ENCODE data around the gene POMT2. TPM values are rescaled to one million over a fixed set of nuclear protein-coding genes. Genes with fewer than 3 reads are reported as not detected.

Gene POMT2
- total and polyA plus RNA-seq, 12 donors = 14.0 to 52.3 (median 41.7) TPM

- 89 to 100% (median 92%) methylated on average over 1 to 10 of the region's 10 CpGs for WGBS, 4 donors
- intact Hi-C loops (cut with DNase I) = no loop called here
These were observed 63.0 kb downstream of the POMT2 start for GRCh38 chr14:77257700-77258099.

GRCh38 chr14:77256694-77257093 lies 64.0 kb downstream of the POMT2 start:
- no peaks in the 10 kb centered on the region for H3K27me3 ChIP-seq
- DNase-seq = no peak
- intact Hi-C loops (cut with DNase I) = no loop called here
- 77 to 96% (median 95%) methylated on average over 3 to 8 of the region's 8 CpGs for WGBS, 4 donors
- no peaks in the 10 kb centered on the region for H3K9me3 ChIP-seq (replicated peaks in 1 of 3)
- H3K4me1 ChIP-seq (replicated peaks in 1 of 2) = no peaks in the 10 kb centered on the region
- H3K4me3 ChIP-seq = no peak overlapping the region
- TF ChIP-seq, protein P1, sequence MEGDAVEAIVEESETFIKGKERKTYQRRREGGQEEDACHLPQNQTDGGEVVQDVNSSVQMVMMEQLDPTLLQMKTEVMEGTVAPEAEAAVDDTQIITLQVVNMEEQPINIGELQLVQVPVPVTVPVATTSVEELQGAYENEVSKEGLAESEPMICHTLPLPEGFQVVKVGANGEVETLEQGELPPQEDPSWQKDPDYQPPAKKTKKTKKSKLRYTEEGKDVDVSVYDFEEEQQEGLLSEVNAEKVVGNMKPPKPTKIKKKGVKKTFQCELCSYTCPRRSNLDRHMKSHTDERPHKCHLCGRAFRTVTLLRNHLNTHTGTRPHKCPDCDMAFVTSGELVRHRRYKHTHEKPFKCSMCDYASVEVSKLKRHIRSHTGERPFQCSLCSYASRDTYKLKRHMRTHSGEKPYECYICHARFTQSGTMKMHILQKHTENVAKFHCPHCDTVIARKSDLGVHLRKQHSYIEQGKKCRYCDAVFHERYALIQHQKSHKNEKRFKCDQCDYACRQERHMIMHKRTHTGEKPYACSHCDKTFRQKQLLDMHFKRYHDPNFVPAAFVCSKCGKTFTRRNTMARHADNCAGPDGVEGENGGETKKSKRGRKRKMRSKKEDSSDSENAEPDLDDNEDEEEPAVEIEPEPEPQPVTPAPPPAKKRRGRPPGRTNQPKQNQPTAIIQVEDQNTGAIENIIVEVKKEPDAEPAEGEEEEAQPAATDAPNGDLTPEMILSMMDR (IDR thresholded peaks at IDR 0.05) = no peak
- no peak for TF ChIP-seq POLR2A (IDR thresholded peaks at IDR 0.05)
- no peak overlapping the region for H3K27ac ChIP-seq
- no peaks in the 10 kb centered on the region for H3K36me3 ChIP-seq (replicated peaks in 1 of 2)

More at GRCh38 chr14:77257700-77258099, 63.0 kb downstream of the POMT2 start:
- Histone ChIP-seq H3K27ac (no peak overlapping the region), H3K27me3 (no peaks in the 10 kb centered on the region), H3K36me3 (replicated peaks in 1 of 2) (no peaks in the 10 kb centered on the region), H3K4me1 (replicated peaks in 1 of 2) (no peaks in the 10 kb centered on the region), H3K4me3 (no peak overlapping the region), H3K9me3 (replicated peaks in 1 of 3) (no peaks in the 10 kb centered on the region)
- no peak for DNase-seq
- no peak for TF ChIP-seq POLR2A (IDR thresholded peaks at IDR 0.05)
- TF ChIP-seq, protein P1 (IDR thresholded peaks at IDR 0.05) = no peak

DNA sequence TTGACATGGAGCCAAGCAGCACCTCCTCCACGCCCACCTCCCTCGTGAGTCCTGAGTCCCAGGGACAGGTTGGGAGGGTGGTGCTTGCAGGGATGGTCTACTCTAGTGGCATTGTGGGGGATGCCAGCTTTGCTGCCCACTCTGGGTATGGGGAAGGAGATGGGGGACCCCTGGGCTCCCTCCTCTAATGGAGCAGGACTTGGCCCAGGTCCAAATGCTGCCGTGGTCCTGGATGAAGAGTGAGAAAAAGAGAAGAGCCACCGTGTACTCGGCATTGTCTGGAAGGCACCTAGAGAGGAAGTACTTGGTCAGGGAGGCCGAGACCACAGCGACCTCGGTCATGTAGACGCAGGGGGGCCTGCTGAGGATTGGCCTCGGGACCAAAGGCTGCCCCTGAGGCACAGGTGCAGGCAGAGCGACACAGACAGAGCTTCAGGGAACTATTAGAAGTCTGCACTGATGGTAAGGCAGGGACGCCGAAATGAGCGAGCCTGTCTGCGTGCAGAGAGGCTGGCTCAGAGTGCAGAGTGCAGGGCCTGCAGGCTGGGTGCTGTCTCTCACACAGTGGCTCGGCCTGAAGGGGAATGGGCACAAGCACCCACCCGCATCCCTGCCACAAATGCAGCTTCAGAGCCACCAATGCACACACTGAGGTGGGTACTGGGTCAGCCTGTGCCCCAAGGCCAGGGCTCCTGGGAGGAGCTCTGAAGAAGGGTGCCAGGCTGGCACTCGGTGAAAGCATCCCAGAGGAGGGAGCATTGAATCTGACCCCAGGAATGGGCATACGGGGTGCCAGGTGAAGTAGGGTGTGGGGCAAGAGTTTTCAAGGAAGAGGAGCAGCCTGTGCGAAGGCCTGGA lies 67.1 kb downstream of the POMT2 start:
- no peaks in the 10 kb centered on the region for H3K4me1 ChIP-seq (replicated peaks in 1 of 2)
- no peaks in the 10 kb centered on the region for H3K9me3 ChIP-seq (replicated peaks in 1 of 3)
- TF ChIP-seq, protein P1 (IDR thresholded peaks at IDR 0.05) = no peak
- TF ChIP-seq POLR2A (IDR thresholded peaks at IDR 0.05) = no peak
- DNase-seq = no peak
- intact Hi-C loops (cut with DNase I) = no loop called here
- no peaks in the 10 kb centered on the region for H3K36me3 ChIP-seq (replicated peaks in 1 of 2)
- H3K27me3 ChIP-seq = no peaks in the 10 kb centered on the region
- H3K27ac ChIP-seq = no peak overlapping the region
- H3K4me3 ChIP-seq = no peak overlapping the region
- WGBS, 4 donors = 66 to 79% (median 73%) methylated on average over 13 to 20 of the region's 20 CpGs

GRCh38 chr14:77251870-77252269 lies 68.8 kb downstream of the POMT2 start:
- TF ChIP-seq, protein P1 (IDR thresholded peaks at IDR 0.05) = no peak
- no peak for TF ChIP-seq POLR2A (IDR thresholded peaks at IDR 0.05)
- Histone ChIP-seq H3K4me1 (replicated peaks in 1 of 2) (no peaks in the 10 kb centered on the region), H3K27ac (no peak overlapping the region), H3K27me3 (no peaks in the 10 kb centered on the region), H3K36me3 (replicated peaks in 1 of 2) (no peaks in the 10 kb centered on the region), H3K4me3 (no peak overlapping the region), H3K9me3 (replicated peaks in 1 of 3) (no peaks in the 10 kb centered on the region)
- intact Hi-C loops (cut with DNase I) = no loop called here
- WGBS, 4 donors = 90 to 95% (median 93%) methylated on average over 7 to 11 of the region's 11 CpGs
- DNase-seq = no peak
